ENCODE results near the gene IAH1. TPM values are rescaled to one million over a fixed set of nuclear protein-coding genes. Genes with fewer than 3 reads are reported as not detected.
A peak's percentile ranks its signal among the peaks of the same experiment; 100 is the strongest.

The IAH1 gene
- total RNA-seq, 1 experiment from 2014 or later = 52.5 TPM

DNA sequence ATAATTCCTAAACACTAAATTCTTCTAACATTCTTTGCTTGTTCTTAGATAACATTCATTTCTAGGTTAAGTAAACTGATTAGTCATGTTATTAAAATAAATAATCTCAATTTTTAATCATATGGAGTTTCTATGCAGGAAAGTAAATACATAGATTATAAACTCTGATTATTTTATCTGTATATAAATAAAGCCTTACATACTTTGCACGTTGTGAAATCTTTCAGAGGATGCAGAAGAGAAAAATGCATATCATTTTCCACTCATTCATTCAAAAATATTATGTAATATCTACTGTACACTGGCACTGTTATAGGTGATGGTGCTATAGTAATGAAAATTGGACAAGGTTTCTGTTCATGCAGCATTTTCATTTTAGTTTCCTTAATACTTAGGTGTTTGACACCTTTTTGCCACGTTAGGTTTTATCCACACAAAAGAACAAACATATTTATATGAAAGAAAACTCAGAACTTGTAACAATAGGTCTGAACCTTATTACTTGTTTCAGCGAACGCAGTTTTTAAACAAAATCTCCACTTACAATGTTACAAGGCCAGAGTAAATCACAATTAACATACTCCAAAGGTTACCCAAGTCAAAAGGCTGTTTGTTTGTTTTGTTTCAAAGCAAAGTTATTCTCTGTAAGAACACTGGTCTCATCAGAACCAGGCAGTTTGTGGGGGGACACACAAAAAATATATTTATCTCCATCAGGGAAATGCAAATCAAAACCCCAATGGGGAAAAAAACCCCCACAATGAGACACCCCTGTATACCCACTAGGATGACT lies 53.8 kb downstream of the IAH1 start:
- no peak for DNase-seq (ENCODE audit: low spot score)

DNA sequence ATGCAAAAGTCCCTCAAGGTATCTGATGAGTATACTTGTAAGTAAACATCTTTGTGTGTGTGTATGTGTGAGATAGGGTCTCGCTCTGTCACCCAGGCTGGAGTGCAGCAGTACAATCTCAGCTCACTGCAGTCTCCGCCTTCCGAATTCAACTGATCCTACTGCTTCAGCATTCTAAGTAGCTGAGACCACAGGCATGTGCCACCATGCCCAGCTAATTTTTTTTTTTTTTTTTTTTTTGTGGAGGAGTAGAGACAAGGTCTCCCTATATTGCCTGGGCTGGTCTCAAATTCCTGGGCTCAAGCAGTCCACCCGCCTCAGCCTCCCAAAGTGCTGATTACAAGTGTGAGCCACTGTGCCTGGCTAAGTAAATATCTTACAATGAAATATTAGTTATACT lies 58.1 kb downstream of the IAH1 start:
- peak; percentile 9 for DNase-seq (ENCODE audit: low spot score)

GRCh38 chr2:9533663-9534062 lies 59.3 kb downstream of the IAH1 start:
- DNase-seq (ENCODE audit: low spot score) = no peak

DNA sequence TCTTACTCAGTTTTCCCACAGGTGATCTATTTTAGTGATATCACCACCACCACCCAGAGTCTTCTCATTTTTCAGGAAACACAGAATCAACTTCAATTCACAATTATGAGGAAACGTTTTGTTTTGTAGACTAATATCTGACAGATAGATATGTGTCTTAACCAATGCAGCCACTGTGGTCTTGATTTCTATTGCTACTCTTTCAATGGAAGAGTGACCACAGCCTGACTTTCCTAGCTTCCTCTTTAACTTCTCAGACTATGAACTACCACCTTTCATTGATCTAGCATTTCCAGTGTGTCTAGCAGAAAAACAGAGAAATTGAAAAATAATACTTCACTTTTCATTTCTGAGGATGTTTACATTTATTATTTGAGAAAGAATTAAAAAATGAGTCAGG lies 60.8 kb downstream of the IAH1 start:
- DNase-seq (ENCODE audit: low spot score) = no peak

GRCh38 chr2:9536504-9536903 lies 62.2 kb downstream of the IAH1 start:
- DNase-seq (ENCODE audit: low spot score) = no peak

- no peak for DNase-seq (ENCODE audit: low spot score)
Measured at GRCh38 chr2:9538000-9538507, 63.7 kb downstream of the IAH1 start.

Other genes with a start within 250 kb of the IAH1 start
- gene ITGB1BP1, start 51.0 kb upstream of the IAH1 start, total RNA-seq (2014; rRNA removed; shearing (Covaris generic)) = 30.7 and 36.7 TPM in 2 replicates
- gene CPSF3, start 50.9 kb upstream of the IAH1 start, total RNA-seq (2014; rRNA removed; shearing (Covaris generic)) = 54.7 and 65.5 TPM in 2 replicates
- gene ADAM17, start 81.3 kb downstream of the IAH1 start, total RNA-seq (2014; rRNA removed; shearing (Covaris generic)) = 16.7 and 18.2 TPM in 2 replicates
- gene YWHAQ, start 156.4 kb downstream of the IAH1 start, total RNA-seq (2014; rRNA removed; shearing (Covaris generic)) = 279 and 391 TPM in 2 replicates